Measurements from ENCODE around the gene POU5F1.

Gene POU5F1

GRCh38 chr6:31145386-31145785, 25.1 kb downstream of the POU5F1 start:
- peaks cover 21% of the 10 kb centered on the region for H3K4me1 Mint-ChIP-seq
- TF ChIP-seq, protein P1, sequence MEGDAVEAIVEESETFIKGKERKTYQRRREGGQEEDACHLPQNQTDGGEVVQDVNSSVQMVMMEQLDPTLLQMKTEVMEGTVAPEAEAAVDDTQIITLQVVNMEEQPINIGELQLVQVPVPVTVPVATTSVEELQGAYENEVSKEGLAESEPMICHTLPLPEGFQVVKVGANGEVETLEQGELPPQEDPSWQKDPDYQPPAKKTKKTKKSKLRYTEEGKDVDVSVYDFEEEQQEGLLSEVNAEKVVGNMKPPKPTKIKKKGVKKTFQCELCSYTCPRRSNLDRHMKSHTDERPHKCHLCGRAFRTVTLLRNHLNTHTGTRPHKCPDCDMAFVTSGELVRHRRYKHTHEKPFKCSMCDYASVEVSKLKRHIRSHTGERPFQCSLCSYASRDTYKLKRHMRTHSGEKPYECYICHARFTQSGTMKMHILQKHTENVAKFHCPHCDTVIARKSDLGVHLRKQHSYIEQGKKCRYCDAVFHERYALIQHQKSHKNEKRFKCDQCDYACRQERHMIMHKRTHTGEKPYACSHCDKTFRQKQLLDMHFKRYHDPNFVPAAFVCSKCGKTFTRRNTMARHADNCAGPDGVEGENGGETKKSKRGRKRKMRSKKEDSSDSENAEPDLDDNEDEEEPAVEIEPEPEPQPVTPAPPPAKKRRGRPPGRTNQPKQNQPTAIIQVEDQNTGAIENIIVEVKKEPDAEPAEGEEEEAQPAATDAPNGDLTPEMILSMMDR (IDR thresholded peaks at IDR 0.05; ENCODE audit: unreplicated experiment in 3 of 3) = no peak
- H3K4me3 Mint-ChIP-seq = no peak overlapping the region
- H3K36me3 Mint-ChIP-seq (ENCODE audit: low read depth) = peaks cover 16% of the 10 kb centered on the region
- H3K27ac Mint-ChIP-seq = no peak overlapping the region
- H3K9me3 Mint-ChIP-seq = no peaks in the 10 kb centered on the region
- H3K27me3 Mint-ChIP-seq (ENCODE audit: low read depth) = no peaks in the 10 kb centered on the region

- no peak overlapping the region for H3K4me3 Mint-ChIP-seq
- no peak overlapping the region for H3K27ac Mint-ChIP-seq
- H3K4me1 Mint-ChIP-seq = peaks cover 22% of the 10 kb centered on the region
- H3K9me3 Mint-ChIP-seq = no peaks in the 10 kb centered on the region
- TF ChIP-seq, protein P1 (IDR thresholded peaks at IDR 0.05; ENCODE audit: unreplicated experiment in 3 of 3) = no peak
- peaks cover 3% of the 10 kb centered on the region for H3K27me3 Mint-ChIP-seq (ENCODE audit: low read depth)
- peaks cover 14% of the 10 kb centered on the region for H3K36me3 Mint-ChIP-seq (ENCODE audit: low read depth)
These were observed 25.5 kb downstream of the POU5F1 start for GRCh38 chr6:31144970-31145340.

- H3K9me3 Mint-ChIP-seq = no peaks in the 10 kb centered on the region
- no peak overlapping the region for H3K27ac Mint-ChIP-seq
- H3K36me3 Mint-ChIP-seq (ENCODE audit: low read depth) = peaks cover 11% of the 10 kb centered on the region
- TF ChIP-seq, protein P1 (IDR thresholded peaks at IDR 0.05; ENCODE audit: unreplicated experiment in 3 of 3) = no peak
- no peak overlapping the region for H3K4me3 Mint-ChIP-seq
- H3K27me3 Mint-ChIP-seq (ENCODE audit: low read depth) = peaks cover 8% of the 10 kb centered on the region
- H3K4me1 Mint-ChIP-seq = peaks cover 28% of the 10 kb centered on the region
These were observed 26.0 kb downstream of the POU5F1 start for GRCh38 chr6:31144296-31144969.

- H3K36me3 Mint-ChIP-seq (ENCODE audit: low read depth) = peaks cover 11% of the 10 kb centered on the region
- H3K27ac Mint-ChIP-seq = peak overlapping the region in 1 of 3 experiments; percentile 37
- no peak overlapping the region for H3K4me3 Mint-ChIP-seq
- peaks cover 8% of the 10 kb centered on the region for H3K27me3 Mint-ChIP-seq (ENCODE audit: low read depth)
- TF ChIP-seq, protein P1 (IDR thresholded peaks at IDR 0.05; ENCODE audit: unreplicated experiment in 3 of 3) = no peak
- peaks cover 28% of the 10 kb centered on the region for H3K4me1 Mint-ChIP-seq
- H3K9me3 Mint-ChIP-seq = no peaks in the 10 kb centered on the region
These were observed 27.3 kb downstream of the POU5F1 start for GRCh38 chr6:31143148-31143547.

GRCh38 chr6:31142361-31142761, 28.1 kb downstream of the POU5F1 start:
- H3K36me3 Mint-ChIP-seq (ENCODE audit: low read depth) = peaks cover 11% of the 10 kb centered on the region
- H3K27me3 Mint-ChIP-seq (ENCODE audit: low read depth) = peaks cover 8% of the 10 kb centered on the region
- no peak overlapping the region for H3K4me3 Mint-ChIP-seq
- peaks cover 33% of the 10 kb centered on the region for H3K4me1 Mint-ChIP-seq
- no peaks in the 10 kb centered on the region for H3K9me3 Mint-ChIP-seq
- H3K27ac Mint-ChIP-seq = no peak overlapping the region
- TF ChIP-seq, protein P1 (IDR thresholded peaks at IDR 0.05; ENCODE audit: unreplicated experiment in 3 of 3) = no peak

DNA sequence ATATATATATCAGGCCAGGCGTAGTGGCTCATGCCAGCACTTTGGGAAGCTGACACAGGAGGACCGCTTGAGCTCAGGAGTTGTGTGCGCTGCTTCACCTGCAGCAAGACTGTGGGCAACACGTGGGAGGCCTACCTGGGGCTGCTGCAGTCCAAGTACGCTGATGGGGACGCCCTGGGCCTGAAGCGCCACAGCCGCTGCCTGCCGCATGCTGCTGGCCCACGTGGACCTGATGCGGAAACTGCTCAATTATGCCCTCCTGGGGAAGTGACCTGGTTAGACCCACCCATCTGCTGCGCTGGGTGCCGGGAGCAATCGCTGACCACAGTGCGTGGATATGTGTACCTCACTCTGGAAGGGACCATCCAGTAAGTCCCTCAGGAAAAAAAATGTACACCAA, 29.8 kb downstream of the POU5F1 start:
- H3K4me1 Mint-ChIP-seq = peaks cover 34% of the 10 kb centered on the region

More for the DNA sequence above, 29.8 kb downstream of the POU5F1 start:
- Mint-ChIP-seq H3K9me3 (no peaks in the 10 kb centered on the region), H3K27ac (no peak overlapping the region), H3K27me3 (ENCODE audit: low read depth) (peaks cover 8% of the 10 kb centered on the region), H3K36me3 (ENCODE audit: low read depth) (peaks cover 8% of the 10 kb centered on the region), H3K4me3 (no peak overlapping the region)
- TF ChIP-seq, protein P1 (IDR thresholded peaks at IDR 0.05; ENCODE audit: unreplicated experiment in 3 of 3) = no peak
